ENCODE measurements around the gene LYPD3.
"Not testable (repeated sequence)": the region's sequence is repeated elsewhere in the genome, so short reads cannot be mapped to it uniquely, and the experiment has no call there.

LYPD3 gene

GRCh38 chr19:43460362-43461016 is 4.9 kb downstream of the LYPD3 start:
- no peak for DNase-seq

- no peak for DNase-seq
Observed at GRCh38 chr19:43457809-43458208, 7.6 kb downstream of the LYPD3 start.

- DNase-seq = no peak
Observed at GRCh38 chr19:43455321-43456113, 9.9 kb downstream of the LYPD3 start.

- DNase-seq = no peak
Observed at GRCh38 chr19:43454031-43454430, 11.4 kb downstream of the LYPD3 start.

- no peak for DNase-seq
Observed at GRCh38 chr19:43452582-43452981, 12.8 kb downstream of the LYPD3 start.

GRCh38 chr19:43450545-43450997 is 14.8 kb downstream of the LYPD3 start:
- DNase-seq = no peak

GRCh38 chr19:43447655-43448054 is 17.8 kb downstream of the LYPD3 start:
- no peak for DNase-seq

- no peak for DNase-seq
Observed at GRCh38 chr19:43446746-43447489, 18.5 kb downstream of the LYPD3 start.

- no peak for DNase-seq
Observed at GRCh38 chr19:43445426-43445825, 20.0 kb downstream of the LYPD3 start.

- DNase-seq = no peak
Observed at GRCh38 chr19:43444531-43445287, 20.7 kb downstream of the LYPD3 start.

GRCh38 chr19:43444091-43444490 is 21.3 kb downstream of the LYPD3 start:
- not testable (repeated sequence) for DNase-seq

- no peak for DNase-seq
Observed at GRCh38 chr19:43441716-43442115, 23.7 kb downstream of the LYPD3 start.

- DNase-seq = no peak
Observed at GRCh38 chr19:43439709-43440063, 25.7 kb downstream of the LYPD3 start.

GRCh38 chr19:43439032-43439708 is 26.2 kb downstream of the LYPD3 start:
- DNase-seq = no peak

- DNase-seq = no peak
Observed at GRCh38 chr19:43438291-43439031, 26.9 kb downstream of the LYPD3 start.

- DNase-seq = no peak
Observed at GRCh38 chr19:43437712-43438111, 27.7 kb downstream of the LYPD3 start.

- DNase-seq = not testable (repeated sequence)
Observed at GRCh38 chr19:43437284-43437683, 28.1 kb downstream of the LYPD3 start.

- DNase-seq = no peak
Observed at GRCh38 chr19:43435775-43436174, 29.6 kb downstream of the LYPD3 start.

GRCh38 chr19:43433689-43434088 is 31.7 kb downstream of the LYPD3 start:
- no peak for DNase-seq

- DNase-seq = no peak
Observed at GRCh38 chr19:43433358-43433673, 32.1 kb downstream of the LYPD3 start.

- no peak for DNase-seq
Observed at GRCh38 chr19:43430976-43431375, 34.4 kb downstream of the LYPD3 start.

Measured in NCI-H1048 (cell line).